ENCODE results near the gene AGAP1. TPM values are rescaled to one million over a fixed set of nuclear protein-coding genes. Genes with fewer than 3 reads are reported as not detected.

AGAP1 gene
- total RNA-seq, 2 experiments from 2014 or later, result 0.95 to 1.1 TPM

DNA sequence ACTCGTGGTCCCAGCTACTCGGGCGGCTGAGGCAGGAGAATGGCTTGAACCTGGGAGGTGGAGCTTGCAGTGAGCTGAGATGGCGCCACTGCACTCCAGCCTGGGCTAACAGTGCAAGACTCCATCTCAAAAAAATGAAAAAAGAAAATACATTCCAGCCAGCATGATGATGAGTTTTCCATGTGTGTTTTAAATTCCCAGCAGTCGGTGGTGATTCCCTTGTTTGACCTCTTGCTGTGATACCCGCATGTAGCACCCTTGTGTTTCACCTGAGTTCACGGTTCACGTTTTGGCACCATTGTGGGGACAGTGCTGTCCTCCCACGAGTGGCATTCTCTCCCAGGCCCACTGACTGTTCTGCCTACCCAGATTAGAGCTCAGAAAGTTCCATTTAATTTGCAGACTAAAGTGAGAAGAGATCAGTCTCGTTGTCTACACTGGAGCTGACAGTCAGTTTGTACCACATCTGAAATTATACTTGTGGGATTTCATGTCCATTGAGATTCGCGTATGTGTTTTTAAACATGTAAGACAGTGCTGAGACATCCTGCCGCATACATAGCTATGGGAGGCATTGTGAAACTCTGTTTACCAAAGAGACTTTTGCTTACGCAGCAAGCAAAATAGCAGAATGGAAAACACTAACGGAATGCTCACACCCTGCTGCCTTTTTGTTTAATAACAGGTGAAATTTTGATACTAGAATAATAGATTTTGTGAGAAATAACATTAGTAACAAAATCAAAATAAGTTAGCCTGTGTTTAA, 517.3 kb downstream of the AGAP1 start:
- no peaks in the 10 kb centered on the region for H3K9me3 Mint-ChIP-seq
- peaks cover 9% of the 10 kb centered on the region for H3K27me3 Mint-ChIP-seq (ENCODE audit: low read depth)
- CTCF ChIA-PET, result no interaction called here
- intact Hi-C loops (cut with micrococcal nuclease), result no loop called here
- DNase-seq, result no peak
- H3K4me1 Mint-ChIP-seq (ENCODE audit: low read depth), result no peaks in the 10 kb centered on the region
- no peak overlapping the region for H3K27ac Mint-ChIP-seq
- no peak overlapping the region for H3K4me3 Mint-ChIP-seq
- H3K36me3 Mint-ChIP-seq (ENCODE audit: low read depth), result no peaks in the 10 kb centered on the region

DNA sequence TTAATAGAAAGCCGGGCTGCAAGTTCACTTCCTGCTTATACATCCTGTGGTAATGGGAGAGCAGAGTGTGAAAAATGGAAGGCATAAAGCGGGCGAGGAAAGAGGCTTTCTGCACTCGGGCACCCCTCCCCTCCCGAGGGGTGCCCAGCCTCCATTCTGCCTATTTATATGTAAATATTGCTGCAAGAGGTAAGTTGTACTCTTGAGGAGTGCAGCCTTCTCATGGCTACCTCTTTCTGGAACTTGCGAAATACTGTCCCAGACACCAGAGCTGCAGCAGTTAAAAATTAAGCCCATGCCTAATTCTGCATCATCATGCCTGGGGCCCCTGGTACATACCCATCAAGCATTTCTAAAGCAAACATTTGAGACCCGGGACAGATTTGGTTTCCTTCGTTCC, 518.3 kb downstream of the AGAP1 start:
- DNase-seq, result no peak
- Mint-ChIP-seq H3K9me3 (no peaks in the 10 kb centered on the region), H3K27me3 (ENCODE audit: low read depth) (peaks cover 9% of the 10 kb centered on the region), H3K4me3 (no peak overlapping the region), H3K36me3 (ENCODE audit: low read depth) (no peaks in the 10 kb centered on the region), H3K4me1 (ENCODE audit: low read depth) (no peaks in the 10 kb centered on the region), H3K27ac (no peak overlapping the region)
- intact Hi-C loops (cut with micrococcal nuclease), result no loop called here
- CTCF ChIA-PET, result no interaction called here

DNA sequence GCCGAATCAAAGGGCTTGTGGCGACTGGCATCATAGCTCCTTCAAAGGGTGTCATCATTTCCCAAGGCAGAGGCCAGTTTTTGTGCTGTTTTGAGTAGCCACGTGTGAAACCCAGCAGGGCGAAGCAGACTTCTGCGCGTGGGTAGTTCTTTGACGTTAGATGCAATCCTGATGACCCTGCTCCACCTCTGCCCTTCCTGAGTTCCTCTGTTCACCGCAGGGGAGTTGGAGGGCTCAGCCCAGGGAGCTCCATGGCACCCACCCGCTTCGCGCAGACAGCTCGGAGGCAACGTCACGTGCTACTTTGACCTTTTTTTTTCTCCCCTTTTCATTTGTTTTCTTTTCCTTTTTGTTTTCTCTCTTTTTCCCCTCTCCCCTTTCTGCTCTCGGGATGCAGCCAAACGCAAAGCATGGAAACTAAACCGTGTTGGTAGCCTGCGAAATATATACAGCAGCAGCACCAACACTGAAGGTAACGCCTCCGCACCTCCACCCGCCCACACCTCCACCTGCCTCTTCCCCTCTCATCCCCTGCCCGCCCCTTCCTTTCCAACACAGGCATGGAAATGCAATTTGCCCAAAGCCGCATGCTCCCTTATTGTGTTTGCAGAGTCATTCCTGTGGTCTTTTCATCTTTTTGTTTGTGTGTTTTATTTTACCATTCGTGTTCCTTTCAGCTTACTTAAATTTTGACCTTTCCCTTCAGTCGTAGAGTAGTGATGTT, 520.7 kb downstream of the AGAP1 start:
- CTCF ChIA-PET, result no interaction called here
- Mint-ChIP-seq H3K4me3 (no peak overlapping the region), H3K9me3 (no peaks in the 10 kb centered on the region), H3K4me1 (ENCODE audit: low read depth) (no peaks in the 10 kb centered on the region), H3K27ac (no peak overlapping the region), H3K27me3 (ENCODE audit: low read depth) (peaks cover 7% of the 10 kb centered on the region), H3K36me3 (ENCODE audit: low read depth) (no peaks in the 10 kb centered on the region)
- DNase-seq, result no peak
- intact Hi-C loops (cut with micrococcal nuclease), result no loop called here

DNA sequence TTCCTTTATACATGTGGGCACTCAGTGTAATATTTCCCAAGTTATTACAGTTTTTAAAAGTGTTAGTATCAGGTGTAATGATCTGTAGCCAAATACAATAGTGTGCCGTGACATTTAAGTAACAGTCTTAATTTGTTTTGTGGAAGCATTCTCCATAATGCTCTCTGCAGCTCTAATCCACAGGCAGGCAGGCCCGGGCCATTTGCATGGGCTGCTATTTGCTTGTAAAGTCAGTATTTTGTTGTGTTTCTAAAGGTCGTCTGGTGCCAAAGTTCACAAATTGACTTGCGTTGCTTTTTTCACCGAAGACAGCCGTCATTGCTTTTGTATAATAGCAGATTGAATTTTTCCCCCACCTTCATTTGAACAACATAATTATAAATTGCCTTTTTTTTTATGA, 521.3 kb downstream of the AGAP1 start:
- no peak for DNase-seq
- H3K4me1 Mint-ChIP-seq (ENCODE audit: low read depth), result no peaks in the 10 kb centered on the region
- H3K4me3 Mint-ChIP-seq, result no peak overlapping the region
- H3K27ac Mint-ChIP-seq, result no peak overlapping the region
- CTCF ChIA-PET, result no interaction called here
- H3K36me3 Mint-ChIP-seq (ENCODE audit: low read depth), result no peaks in the 10 kb centered on the region
- H3K27me3 Mint-ChIP-seq (ENCODE audit: low read depth), result peaks cover 7% of the 10 kb centered on the region
- no peaks in the 10 kb centered on the region for H3K9me3 Mint-ChIP-seq
- intact Hi-C loops (cut with micrococcal nuclease), result no loop called here

DNA sequence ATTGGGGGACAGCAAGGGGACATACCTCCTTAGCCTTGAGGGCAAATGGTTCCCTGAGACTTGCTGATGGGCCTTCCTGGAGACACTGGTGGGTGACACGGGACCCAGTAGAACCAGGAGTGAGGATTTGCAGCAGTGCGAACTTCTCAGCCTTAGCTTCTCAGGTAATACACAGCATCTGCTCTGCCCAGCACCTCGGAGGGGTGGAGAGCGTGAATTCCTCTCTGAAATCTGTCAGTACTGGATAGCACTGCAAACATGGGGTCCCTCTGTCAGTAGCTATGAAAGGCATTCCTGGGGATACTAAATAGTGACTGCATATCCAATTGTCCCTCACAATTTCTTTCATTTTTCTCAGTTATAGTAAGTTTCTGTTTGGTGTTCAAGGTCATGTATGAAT, 522.7 kb downstream of the AGAP1 start:
- Mint-ChIP-seq H3K4me3 (no peak overlapping the region), H3K36me3 (ENCODE audit: low read depth) (no peaks in the 10 kb centered on the region), H3K9me3 (no peaks in the 10 kb centered on the region), H3K27me3 (ENCODE audit: low read depth) (peaks cover 7% of the 10 kb centered on the region), H3K4me1 (ENCODE audit: low read depth) (no peaks in the 10 kb centered on the region), H3K27ac (no peak overlapping the region)
- DNase-seq, result no peak
- intact Hi-C loops (cut with micrococcal nuclease), result no loop called here
- CTCF ChIA-PET, result no interaction called here

DNA sequence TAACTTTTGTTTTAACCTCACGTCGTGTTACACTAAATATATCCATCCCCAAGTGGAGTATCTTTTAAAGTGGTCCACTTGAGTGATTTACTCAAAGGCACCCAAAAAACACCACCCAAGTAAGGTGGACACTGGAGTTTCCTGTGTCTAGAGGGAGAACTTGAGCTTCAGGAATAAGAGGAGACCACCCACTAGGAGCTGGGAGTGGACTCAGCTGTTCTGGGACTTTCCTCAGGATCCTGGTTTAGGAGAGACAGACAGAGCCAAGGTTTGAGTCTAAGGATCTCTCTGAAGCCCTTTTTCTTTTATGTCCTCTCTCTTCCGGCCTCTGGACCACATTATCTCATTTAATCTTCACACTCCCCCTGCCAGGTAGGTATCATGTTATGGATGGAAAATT, 523.6 kb downstream of the AGAP1 start:
- H3K36me3 Mint-ChIP-seq (ENCODE audit: low read depth), result no peaks in the 10 kb centered on the region
- no peaks in the 10 kb centered on the region for H3K4me1 Mint-ChIP-seq (ENCODE audit: low read depth)
- peaks cover 7% of the 10 kb centered on the region for H3K27me3 Mint-ChIP-seq (ENCODE audit: low read depth)
- CTCF ChIA-PET, result interaction anchor here (1.5 kb wide), 1 partner anchor 238 kb away, joined by 3 read pairs; no protein-coding TSS in a partner anchor
- intact Hi-C loops (cut with micrococcal nuclease), result no loop called here
- no peak for DNase-seq
- H3K4me3 Mint-ChIP-seq, result no peak overlapping the region
- no peak overlapping the region for H3K27ac Mint-ChIP-seq
- H3K9me3 Mint-ChIP-seq, result no peaks in the 10 kb centered on the region

DNA sequence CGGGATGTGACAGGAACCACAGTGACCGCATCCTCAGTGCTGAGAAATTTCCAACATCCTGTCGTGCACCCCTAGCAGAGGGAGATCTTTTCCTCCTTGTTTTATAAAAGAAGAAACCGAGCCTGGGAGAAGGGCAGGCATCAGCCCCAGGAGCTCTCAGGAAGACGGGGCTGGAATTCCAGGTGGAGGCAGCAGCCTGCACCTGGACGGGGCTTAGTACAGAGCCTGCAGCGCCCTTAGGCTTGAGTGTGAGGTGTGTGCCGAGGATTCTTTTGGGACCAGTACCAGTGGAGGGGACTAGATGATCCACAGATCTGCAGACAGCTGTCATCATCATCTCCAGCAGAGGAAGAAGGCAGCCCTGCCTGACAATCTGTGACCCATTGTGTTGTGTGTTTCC, 525.6 kb downstream of the AGAP1 start:
- Mint-ChIP-seq H3K36me3 (ENCODE audit: low read depth) (no peaks in the 10 kb centered on the region), H3K4me3 (no peak overlapping the region), H3K9me3 (no peaks in the 10 kb centered on the region), H3K27ac (no peak overlapping the region), H3K4me1 (ENCODE audit: low read depth) (no peaks in the 10 kb centered on the region), H3K27me3 (ENCODE audit: low read depth) (peaks cover 7% of the 10 kb centered on the region)
- intact Hi-C loops (cut with micrococcal nuclease), result no loop called here
- no peak for DNase-seq
- CTCF ChIA-PET, result no interaction called here

DNA sequence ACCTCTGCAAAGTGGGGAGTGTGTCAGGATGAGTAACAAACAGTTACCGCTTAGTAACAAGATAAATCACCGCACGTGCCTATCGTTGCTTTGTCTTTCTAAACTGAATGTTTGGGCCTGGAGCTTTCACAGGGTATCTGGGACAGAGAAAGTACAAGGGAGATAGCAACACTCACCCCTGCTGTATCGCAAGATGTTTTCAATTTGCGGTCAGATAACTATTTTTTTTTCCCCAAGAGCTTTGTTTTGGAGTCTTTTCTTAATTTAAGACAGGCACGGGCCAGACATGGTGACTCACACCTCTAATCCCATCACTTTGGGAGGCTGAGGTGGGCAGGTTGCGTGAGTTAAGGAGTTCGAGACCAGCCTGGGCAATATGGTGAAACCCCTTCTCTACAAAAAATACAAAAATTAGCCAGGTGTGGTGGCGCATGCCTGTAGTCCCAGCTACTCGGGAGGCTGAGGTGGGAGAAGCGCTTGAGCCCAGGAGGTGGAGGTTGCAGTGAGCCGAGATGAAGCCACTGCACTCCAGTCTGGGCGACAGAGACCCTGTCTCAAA, 527.7 kb downstream of the AGAP1 start:
- no peak overlapping the region for H3K27ac Mint-ChIP-seq
- intact Hi-C loops (cut with micrococcal nuclease), result no loop called here

DNA sequence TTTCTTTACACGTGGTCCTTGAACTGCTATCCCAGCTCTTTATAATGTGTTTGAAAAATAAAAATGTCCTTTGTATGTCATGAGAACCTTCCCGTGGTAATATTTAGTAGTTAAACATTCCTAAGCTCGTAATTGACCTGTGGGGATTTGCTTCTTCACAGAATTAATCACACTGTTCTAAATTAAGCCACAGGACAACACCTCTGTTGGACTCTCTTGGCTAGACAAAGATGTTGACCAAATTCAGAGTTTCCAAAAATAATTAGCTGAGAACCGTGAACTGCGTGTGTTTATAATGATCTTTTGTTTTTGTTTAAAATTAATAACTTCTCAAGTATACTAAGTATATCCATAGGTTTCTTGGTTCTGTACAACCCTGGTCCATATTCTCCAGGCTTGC, 528.3 kb downstream of the AGAP1 start:
- intact Hi-C loops (cut with micrococcal nuclease), result no loop called here
- Mint-ChIP-seq H3K9me3 (no peaks in the 10 kb centered on the region), H3K4me3 (no peak overlapping the region), H3K27me3 (ENCODE audit: low read depth) (no peaks in the 10 kb centered on the region), H3K36me3 (ENCODE audit: low read depth) (no peaks in the 10 kb centered on the region), H3K27ac (no peak overlapping the region), H3K4me1 (ENCODE audit: low read depth) (no peaks in the 10 kb centered on the region)
- CTCF ChIA-PET, result interaction anchor here (0.7 kb wide), 1 partner anchor 370 kb away, joined by 3 read pairs; no protein-coding TSS in a partner anchor
- no peak for DNase-seq

More for the DNA sequence above, 527.7 kb downstream of the AGAP1 start:
- no peaks in the 10 kb centered on the region for H3K27me3 Mint-ChIP-seq (ENCODE audit: low read depth)
- no peaks in the 10 kb centered on the region for H3K9me3 Mint-ChIP-seq
- no peak overlapping the region for H3K4me3 Mint-ChIP-seq
- H3K4me1 Mint-ChIP-seq (ENCODE audit: low read depth), result no peaks in the 10 kb centered on the region
- CTCF ChIA-PET, result interaction anchor here (0.7 kb wide), 1 partner anchor 370 kb away, joined by 3 read pairs; no protein-coding TSS in a partner anchor
- no peak for DNase-seq
- no peaks in the 10 kb centered on the region for H3K36me3 Mint-ChIP-seq (ENCODE audit: low read depth)

DNA sequence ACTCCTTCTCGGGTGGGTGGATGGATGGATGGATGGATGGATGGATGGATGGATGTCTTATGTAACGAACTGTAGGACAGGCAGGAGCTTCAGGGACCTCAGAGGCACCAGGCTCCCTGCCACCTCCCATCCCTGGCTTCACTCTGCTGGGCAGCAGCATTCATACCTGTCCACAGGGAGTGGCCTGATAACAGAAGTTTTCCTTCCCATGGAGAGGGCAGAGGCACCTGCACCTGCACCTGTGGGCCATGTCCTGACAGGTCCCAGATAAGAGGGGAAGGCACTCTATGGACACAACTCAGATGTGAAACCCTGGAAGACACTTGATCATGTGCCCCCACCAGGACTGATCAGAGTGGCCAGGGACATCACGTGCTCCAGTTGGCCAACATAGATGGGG, 532.0 kb downstream of the AGAP1 start:
- no peak overlapping the region for H3K4me3 Mint-ChIP-seq
- CTCF ChIA-PET, result no interaction called here
- DNase-seq, result no peak

DNA sequence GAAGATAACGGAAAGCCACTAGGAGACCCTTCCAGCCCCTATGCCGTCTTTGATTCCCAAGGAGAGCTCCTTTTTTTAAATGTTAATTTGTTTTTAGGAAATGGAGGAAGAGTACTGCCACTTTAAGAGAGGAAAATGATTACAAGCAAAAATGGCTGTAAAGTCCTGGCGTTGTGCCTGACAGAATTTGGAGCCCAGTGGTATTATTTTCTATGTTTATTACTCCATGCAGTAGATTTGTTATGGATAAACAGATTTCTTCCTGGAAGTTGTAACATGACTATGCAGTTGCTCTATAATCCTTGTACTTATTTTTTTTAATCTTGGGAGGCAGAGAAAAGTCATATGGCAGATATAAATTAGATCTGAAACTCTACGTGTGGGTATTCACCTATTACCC, 533.0 kb downstream of the AGAP1 start:
- CTCF ChIA-PET, result no interaction called here
- Mint-ChIP-seq H3K9me3 (peaks cover 2% of the 10 kb centered on the region), H3K4me1 (ENCODE audit: low read depth) (no peaks in the 10 kb centered on the region), H3K27ac (no peak overlapping the region), H3K4me3 (no peak overlapping the region), H3K36me3 (ENCODE audit: low read depth) (no peaks in the 10 kb centered on the region), H3K27me3 (ENCODE audit: low read depth) (no peaks in the 10 kb centered on the region)
- intact Hi-C loops (cut with micrococcal nuclease), result no loop called here
- no peak for DNase-seq

More for the DNA sequence above, 532.0 kb downstream of the AGAP1 start:
- no peaks in the 10 kb centered on the region for H3K27me3 Mint-ChIP-seq (ENCODE audit: low read depth)
- H3K9me3 Mint-ChIP-seq, result peaks cover 2% of the 10 kb centered on the region
- intact Hi-C loops (cut with micrococcal nuclease), result no loop called here
- H3K27ac Mint-ChIP-seq, result no peak overlapping the region
- H3K36me3 Mint-ChIP-seq (ENCODE audit: low read depth), result no peaks in the 10 kb centered on the region
- H3K4me1 Mint-ChIP-seq (ENCODE audit: low read depth), result no peaks in the 10 kb centered on the region

DNA sequence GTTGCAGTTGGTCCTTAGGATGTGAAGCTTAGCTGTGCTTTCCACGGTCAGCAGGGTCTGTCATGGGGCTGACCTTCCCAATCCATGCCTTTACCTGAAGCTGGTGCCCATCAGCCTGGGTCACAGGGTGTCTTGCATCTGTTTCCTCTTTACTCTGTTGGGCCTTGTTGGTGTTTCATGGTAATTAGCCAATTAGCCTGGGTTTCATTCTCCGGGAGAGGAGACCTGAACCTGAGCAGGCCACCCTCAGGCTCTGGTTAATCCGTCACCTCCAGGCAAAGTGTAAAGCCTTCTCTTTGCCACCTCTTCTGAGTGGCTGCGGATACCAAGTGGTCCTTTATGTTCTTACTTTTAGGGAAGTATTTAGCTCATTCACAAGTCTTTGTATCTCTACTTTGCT, 534.2 kb downstream of the AGAP1 start:
- no peak overlapping the region for H3K27ac Mint-ChIP-seq
- H3K9me3 Mint-ChIP-seq, result peaks cover 2% of the 10 kb centered on the region
- no peaks in the 10 kb centered on the region for H3K36me3 Mint-ChIP-seq (ENCODE audit: low read depth)
- H3K4me1 Mint-ChIP-seq (ENCODE audit: low read depth), result no peaks in the 10 kb centered on the region
- no peaks in the 10 kb centered on the region for H3K27me3 Mint-ChIP-seq (ENCODE audit: low read depth)
- DNase-seq, result no peak
- CTCF ChIA-PET, result no interaction called here
- intact Hi-C loops (cut with micrococcal nuclease), result no loop called here
- no peak overlapping the region for H3K4me3 Mint-ChIP-seq

DNA sequence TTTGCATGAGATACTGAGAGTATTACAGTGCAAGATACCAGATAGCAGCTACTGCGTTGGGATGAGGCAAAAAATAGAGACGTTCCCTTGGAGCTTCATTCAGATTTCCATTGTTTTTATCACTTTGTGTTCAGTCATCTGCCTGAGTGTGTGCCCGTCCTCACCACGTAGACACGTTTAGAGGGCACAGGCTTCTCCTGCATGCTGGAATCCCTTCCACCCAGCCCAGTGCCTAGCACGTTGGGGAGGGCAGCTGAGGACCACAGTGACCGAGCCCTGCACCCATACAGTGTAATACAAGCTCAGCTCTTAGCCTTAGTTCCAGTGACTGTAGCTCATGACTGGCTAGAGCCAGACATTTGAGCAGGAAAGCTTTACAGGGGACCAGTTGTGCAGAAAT, 539.6 kb downstream of the AGAP1 start:
- H3K9me3 Mint-ChIP-seq, result peaks cover 2% of the 10 kb centered on the region
- intact Hi-C loops (cut with micrococcal nuclease), result no loop called here
- no peaks in the 10 kb centered on the region for H3K4me1 Mint-ChIP-seq (ENCODE audit: low read depth)
- CTCF ChIA-PET, result no interaction called here
- DNase-seq, result no peak
- no peak overlapping the region for H3K4me3 Mint-ChIP-seq
- no peak overlapping the region for H3K27ac Mint-ChIP-seq
- no peaks in the 10 kb centered on the region for H3K36me3 Mint-ChIP-seq (ENCODE audit: low read depth)
- no peaks in the 10 kb centered on the region for H3K27me3 Mint-ChIP-seq (ENCODE audit: low read depth)

Measured in activated naive CD4-positive, alpha-beta T cell treated with anti-CD3 and anti-CD28 coated beads for 36 hours (primary cell).